Mesendoderm (in vitro differentiated cells): ENCODE results near the gene ZPBP.
A peak's percentile ranks its signal among the peaks of the same experiment; 100 is the strongest.

ENCODE experiments used
- DNase-seq: peaks from one replicate; pipeline ENCODE4 v3.0.0; 2013
- H2AK5ac ChIP-seq: 2 replicates; pipeline ENCODE4 v1.6.1; 2013; ENCODE audit warnings: low read length, inconsistent platforms
- H2BK120ac ChIP-seq: 2 replicates; pipeline ENCODE4 v1.6.1; 2013; ENCODE audit warnings: low read depth, mild to moderate bottlenecking, low read length, moderate library complexity, mixed read lengths
- H2BK15ac ChIP-seq: replicated peaks from 2 replicates; pipeline ENCODE4 v1.6.1; 2013; ENCODE audit warnings: low read depth, mild to moderate bottlenecking, moderate library complexity
- H2BK5ac ChIP-seq: 2 replicates; pipeline ENCODE4 v1.6.1; 2013; ENCODE audit warnings: low read length, inconsistent platforms
- H3K18ac ChIP-seq: 2 replicates; pipeline ENCODE4 v1.6.1; 2013; ENCODE audit warnings: mild to moderate bottlenecking, low read length, mixed read lengths
- H3K23ac ChIP-seq: one replicate; pipeline ENCODE4 v1.6.1; 2013; ENCODE audit warnings: low read length
- H3K27ac ChIP-seq: 2 replicates; pipeline ENCODE4 v1.5.1; 2013; ENCODE audit warnings: low read depth, mild to moderate bottlenecking, inconsistent platforms, low read length, moderate library complexity
- H3K27me3 ChIP-seq: 2 replicates; pipeline ENCODE4 v1.6.1; 2013; ENCODE audit warnings: low read length, control low read depth, mild to moderate bottlenecking, inconsistent platforms; ENCODE audit not compliant: insufficient read depth, poor library complexity
- H3K36me3 ChIP-seq: 2 replicates; pipeline ENCODE4 v1.6.1; 2013; ENCODE audit warnings: low read length, inconsistent platforms; ENCODE audit not compliant: control insufficient read depth, insufficient read depth
- H3K4ac ChIP-seq: one replicate; pipeline ENCODE4 v1.6.1; 2013; ENCODE audit warnings: low read depth, mild to moderate bottlenecking, low read length, moderate library complexity
- H3K4me1 ChIP-seq: 2 replicates; pipeline ENCODE4 v1.6.1; 2013; ENCODE audit warnings: low read depth, low read length, inconsistent platforms; ENCODE audit not compliant: control insufficient read depth
- H3K4me2 ChIP-seq: 2 replicates; pipeline ENCODE4 v1.6.1; 2013; ENCODE audit warnings: low read length
- H3K4me3 ChIP-seq: 2 replicates; pipeline ENCODE4 v1.5.1; 2013; ENCODE audit warnings: mild to moderate bottlenecking, low read length
- H3K56ac ChIP-seq: one replicate; pipeline ENCODE4 v1.6.1; 2013; ENCODE audit warnings: low read length
- H3K79me1 ChIP-seq: 2 replicates; pipeline ENCODE4 v1.6.1; 2013; ENCODE audit warnings: low read length, inconsistent platforms
- H3K79me2 ChIP-seq: 2 replicates; pipeline ENCODE4 v1.6.1; 2013; ENCODE audit warnings: mild to moderate bottlenecking, low read length; ENCODE audit not compliant: control insufficient read depth, insufficient read depth
- H3K9ac ChIP-seq: 2 replicates; pipeline ENCODE4 v1.6.1; 2013; ENCODE audit warnings: low read length, inconsistent platforms
- H4K5ac ChIP-seq: one replicate; pipeline ENCODE4 v1.6.1; 2013; ENCODE audit warnings: low read length
- H4K8ac ChIP-seq: one replicate; pipeline ENCODE4 v1.6.1; 2013; ENCODE audit warnings: low read depth, mild to moderate bottlenecking, control low read depth, low read length, moderate library complexity
- WGBS: extraction: QIAGEN DNeasy Blood & Tissue Kit; methylation state at CpG from one replicate; pipeline ENCODE4 v1.1.7; 2013; ENCODE audit warnings: low lambda C conversion rate, missing lambda C conversion rate; ENCODE audit not compliant: insufficient coverage; ENCODE audit errors: extremely low coverage; 5-methylcytosine and 5-hydroxymethylcytosine counted together

The ZPBP gene

DNA sequence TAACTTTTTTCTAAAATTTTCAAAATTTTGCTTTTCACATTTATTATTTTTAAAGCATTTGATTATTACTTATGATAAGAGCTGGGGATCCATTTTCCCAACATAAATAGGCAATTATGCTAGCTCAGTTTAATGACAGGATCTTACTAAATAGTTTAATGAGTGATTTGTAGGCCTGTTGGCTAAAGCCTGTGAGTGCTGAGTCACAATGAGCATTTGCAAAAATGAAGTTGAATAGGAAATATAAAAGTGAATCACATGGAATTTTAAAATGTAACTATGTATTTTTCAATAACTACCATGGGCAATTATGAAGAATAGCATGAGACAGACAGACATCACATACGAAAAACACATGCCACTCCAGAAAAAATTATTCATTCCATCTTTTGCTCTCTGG is 45.1 kb upstream of the ZPBP start:
- Histone ChIP-seq H2BK120ac (no peak overlapping the region), H4K5ac (no peak overlapping the region), H3K27ac (no peak overlapping the region), H3K79me2 (no peaks in the 10 kb centered on the region), H3K56ac (no peak overlapping the region), H4K8ac (no peak overlapping the region), H3K4me3 (no peak overlapping the region), H2BK15ac (no peak overlapping the region), H3K27me3 (no peaks in the 10 kb centered on the region), H2AK5ac (no peak overlapping the region), H3K4me1 (no peaks in the 10 kb centered on the region), H3K18ac (no peak overlapping the region), H2BK5ac (no peak overlapping the region), H3K36me3 (no peaks in the 10 kb centered on the region), H3K79me1 (no peaks in the 10 kb centered on the region), H3K4me2 (no peak overlapping the region), H3K9ac (no peak overlapping the region), H3K4ac (no peak overlapping the region), H3K23ac (no peak overlapping the region)
- no peak for DNase-seq
- WGBS = no CpG with 5 or more reads among the region's 1 CpG

DNA sequence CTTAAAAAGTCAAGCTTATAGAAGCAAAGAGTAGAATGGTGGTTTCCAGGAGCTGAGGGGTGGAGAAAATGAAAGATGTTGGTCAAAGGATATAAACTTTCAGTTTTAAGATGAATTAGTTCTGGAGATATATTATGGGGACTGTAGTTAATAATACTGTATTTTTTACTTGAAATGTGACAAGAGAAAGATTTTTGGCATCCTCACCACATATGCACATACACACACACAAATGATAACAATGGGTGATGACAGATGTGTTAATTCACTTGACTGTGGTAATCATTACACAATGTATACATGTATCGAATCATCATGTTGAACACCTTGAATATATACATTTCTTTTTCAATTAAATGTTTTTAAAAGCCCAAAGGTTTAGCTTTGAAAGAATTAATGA is 32.7 kb upstream of the ZPBP start:
- no peak overlapping the region for H2BK15ac ChIP-seq

DNA sequence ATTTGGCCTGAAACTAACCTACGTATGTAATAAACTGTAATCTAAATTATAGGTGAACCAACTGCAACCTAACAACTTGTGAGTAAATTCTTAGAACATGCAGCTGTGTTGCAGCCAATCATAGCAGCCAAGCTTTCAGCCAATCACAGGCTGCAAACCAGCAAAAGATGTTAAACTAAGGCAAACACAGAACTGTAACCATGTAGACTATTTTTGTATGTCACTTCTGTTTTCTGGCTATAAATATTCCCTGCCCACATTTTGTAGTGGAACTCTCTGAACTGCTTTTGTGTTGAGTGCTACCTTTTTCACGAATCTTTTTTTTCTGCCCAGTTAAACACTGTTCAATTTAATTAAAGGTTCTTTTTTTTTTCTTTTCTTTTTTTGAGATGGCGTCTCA is 28.2 kb upstream of the ZPBP start:
- Histone ChIP-seq H3K18ac (no peak overlapping the region), H2BK15ac (no peak overlapping the region), H2BK120ac (no peak overlapping the region)

More for the DNA sequence above, 32.7 kb upstream of the ZPBP start:
- Histone ChIP-seq H2BK5ac (no peak overlapping the region), H3K79me1 (no peaks in the 10 kb centered on the region), H3K18ac (no peak overlapping the region), H3K56ac (no peak overlapping the region), H4K8ac (no peak overlapping the region), H3K9ac (no peak overlapping the region), H2AK5ac (no peak overlapping the region), H3K4ac (no peak overlapping the region), H3K36me3 (no peaks in the 10 kb centered on the region), H3K4me2 (no peak overlapping the region), H3K27ac (no peak overlapping the region), H4K5ac (no peak overlapping the region), H2BK120ac (no peak overlapping the region), H3K4me1 (no peaks in the 10 kb centered on the region), H3K27me3 (no peaks in the 10 kb centered on the region), H3K23ac (no peak overlapping the region), H3K4me3 (no peak overlapping the region), H3K79me2 (no peaks in the 10 kb centered on the region)
- DNase-seq = no peak
- no CpG with 5 or more reads among the region's 1 CpG for WGBS

DNA sequence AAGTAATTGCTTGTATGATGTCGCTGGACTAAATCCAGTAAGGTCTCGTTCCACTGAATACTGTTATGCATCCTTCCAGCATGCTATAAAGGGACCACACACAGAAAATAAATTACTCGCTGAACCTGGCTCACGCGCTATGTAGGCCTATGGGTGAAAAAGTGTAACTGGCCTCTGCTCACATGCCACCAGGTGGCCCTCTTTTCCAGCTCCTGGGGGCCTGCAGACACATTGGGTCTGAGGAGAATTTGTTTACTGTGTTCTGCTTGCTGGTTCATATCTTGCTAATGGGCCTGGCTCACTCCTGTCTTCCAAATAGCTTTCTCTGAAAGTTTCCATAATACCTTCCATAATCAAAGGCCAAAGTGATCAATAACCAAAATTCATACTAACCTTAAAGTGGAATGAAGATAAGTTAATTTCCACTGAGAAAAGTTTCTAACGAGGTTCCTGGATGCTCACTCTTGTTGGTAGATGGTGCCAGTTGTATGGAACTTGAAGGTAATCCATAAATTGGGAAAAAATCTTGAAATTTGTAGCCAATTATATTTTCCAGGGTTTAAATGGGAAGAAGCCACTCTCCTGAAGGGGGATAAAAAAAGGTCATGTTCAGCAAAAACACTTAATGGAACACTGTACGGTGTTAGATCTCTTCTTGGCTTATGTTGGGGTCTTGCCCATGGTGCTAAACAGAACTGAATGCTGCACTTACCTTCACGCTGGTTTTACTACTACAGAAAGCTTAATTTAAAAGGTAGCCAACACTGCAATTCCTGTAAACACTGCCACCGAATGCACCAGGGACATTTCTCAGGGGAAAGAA is 27.0 kb upstream of the ZPBP start:
- Histone ChIP-seq H3K79me1 (no peaks in the 10 kb centered on the region), H3K27ac (no peak overlapping the region), H3K9ac (no peak overlapping the region), H3K18ac (no peak overlapping the region), H3K27me3 (no peaks in the 10 kb centered on the region), H4K8ac (no peak overlapping the region), H3K4me2 (no peak overlapping the region), H4K5ac (no peak overlapping the region), H3K79me2 (no peaks in the 10 kb centered on the region), H2AK5ac (no peak overlapping the region), H2BK5ac (no peak overlapping the region), H2BK15ac (no peak overlapping the region), H2BK120ac (no peak overlapping the region), H3K23ac (no peak overlapping the region), H3K4me1 (no peaks in the 10 kb centered on the region), H3K56ac (no peak overlapping the region), H3K4me3 (no peak overlapping the region), H3K4ac (no peak overlapping the region), H3K36me3 (no peaks in the 10 kb centered on the region)
- DNase-seq = peak; percentile 64
- WGBS = no CpG with 5 or more reads among the region's 9 CpGs

More for the DNA sequence above, 28.2 kb upstream of the ZPBP start:
- Histone ChIP-seq H3K4me1 (no peaks in the 10 kb centered on the region), H2AK5ac (no peak overlapping the region), H3K4me3 (no peak overlapping the region), H3K79me1 (no peaks in the 10 kb centered on the region), H3K79me2 (no peaks in the 10 kb centered on the region), H3K23ac (no peak overlapping the region), H3K36me3 (no peaks in the 10 kb centered on the region), H3K9ac (no peak overlapping the region), H4K8ac (no peak overlapping the region), H3K4me2 (no peak overlapping the region), H3K27me3 (no peaks in the 10 kb centered on the region), H3K27ac (no peak overlapping the region), H2BK5ac (no peak overlapping the region), H3K4ac (no peak overlapping the region), H4K5ac (no peak overlapping the region), H3K56ac (no peak overlapping the region)
- DNase-seq = no peak
- WGBS = no CpG with 5 or more reads among the region's 3 CpGs

DNA sequence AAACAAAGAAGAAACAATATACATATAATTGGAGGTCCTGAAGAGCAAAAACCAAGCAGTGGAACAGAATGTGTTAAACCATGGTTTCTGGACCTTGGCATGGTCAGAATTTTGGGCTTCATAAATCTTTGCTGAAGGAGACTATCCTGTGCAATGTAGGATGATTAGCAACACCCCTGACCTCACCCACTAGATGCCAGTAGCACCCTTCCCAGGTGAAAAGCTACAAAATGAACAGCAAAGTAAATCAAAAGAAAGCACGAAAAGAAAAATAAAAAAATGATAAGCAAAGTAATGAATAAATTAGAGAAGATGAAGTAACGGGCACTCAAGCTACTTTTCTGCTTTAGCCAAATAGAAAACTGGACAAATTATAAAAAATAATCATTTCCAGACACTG is 19.2 kb upstream of the ZPBP start:
- no peak overlapping the region for H2BK15ac ChIP-seq
- no peak overlapping the region for H3K4me3 ChIP-seq
- no peak overlapping the region for H3K18ac ChIP-seq
- no peak overlapping the region for H2BK120ac ChIP-seq
- no peak overlapping the region for H3K4me2 ChIP-seq
- no peak overlapping the region for H4K5ac ChIP-seq
- H3K4me1 ChIP-seq = no peaks in the 10 kb centered on the region
- no peaks in the 10 kb centered on the region for H3K79me1 ChIP-seq
- no peaks in the 10 kb centered on the region for H3K36me3 ChIP-seq
- H3K9ac ChIP-seq = no peak overlapping the region
- no peak overlapping the region for H2BK5ac ChIP-seq
- WGBS = no CpG with 5 or more reads among the region's 2 CpGs
- H3K79me2 ChIP-seq = no peaks in the 10 kb centered on the region
- no peak overlapping the region for H3K23ac ChIP-seq
- H3K27ac ChIP-seq = no peak overlapping the region
- no peak overlapping the region for H3K4ac ChIP-seq
- no peak overlapping the region for H4K8ac ChIP-seq
- DNase-seq = no peak
- H3K27me3 ChIP-seq = no peaks in the 10 kb centered on the region
- no peak overlapping the region for H2AK5ac ChIP-seq
- no peak overlapping the region for H3K56ac ChIP-seq

DNA sequence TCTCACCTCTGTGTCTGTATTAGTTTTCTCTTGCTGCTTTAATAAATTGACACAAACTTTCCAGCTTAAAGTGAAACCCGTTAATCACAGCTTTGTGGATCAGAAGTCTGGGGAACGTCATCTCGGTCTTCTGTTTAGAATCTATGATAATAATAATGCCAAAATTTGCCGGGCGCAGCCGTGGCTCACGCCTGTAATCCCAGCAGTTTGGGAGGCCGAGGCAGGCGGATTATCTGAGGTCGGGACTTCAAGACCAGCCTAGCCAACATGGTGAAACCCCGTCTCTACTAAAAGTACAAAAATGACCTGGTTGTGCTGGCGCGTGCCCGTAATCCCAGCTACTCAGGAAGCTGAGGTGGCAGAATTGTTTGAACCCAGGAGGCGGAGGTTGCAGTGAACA is 8.8 kb upstream of the ZPBP start:
- H2BK15ac ChIP-seq = no peak overlapping the region
- H2BK5ac ChIP-seq = no peak overlapping the region
- H3K4me1 ChIP-seq = no peaks in the 10 kb centered on the region
- no peak overlapping the region for H3K9ac ChIP-seq
- H2AK5ac ChIP-seq = no peak overlapping the region
- H3K4ac ChIP-seq = no peak overlapping the region
- H3K79me1 ChIP-seq = no peaks in the 10 kb centered on the region
- no peaks in the 10 kb centered on the region for H3K27me3 ChIP-seq
- no peak overlapping the region for H3K18ac ChIP-seq
- no peak for DNase-seq
- no CpG with 5 or more reads among the region's 15 CpGs for WGBS
- H3K56ac ChIP-seq = no peak overlapping the region
- H2BK120ac ChIP-seq = no peak overlapping the region
- no peak overlapping the region for H3K27ac ChIP-seq
- no peak overlapping the region for H4K5ac ChIP-seq
- no peak overlapping the region for H4K8ac ChIP-seq
- H3K4me3 ChIP-seq = no peak overlapping the region
- H3K4me2 ChIP-seq = no peak overlapping the region
- H3K23ac ChIP-seq = no peak overlapping the region
- no peaks in the 10 kb centered on the region for H3K36me3 ChIP-seq
- H3K79me2 ChIP-seq = no peaks in the 10 kb centered on the region
